Measurements from ENCODE around the gene CRABP2. TPM values are rescaled to one million over a fixed set of nuclear protein-coding genes. Genes with fewer than 3 reads are reported as not detected.
A peak's percentile ranks its signal among the peaks of the same experiment; 100 is the strongest.

CRABP2 gene
- total and polyA plus RNA-seq, 2 of the 13 experiments (the other 11 are each of a cell fraction or from before 2014, with no cell fraction given) = 0.40 to 0.60 TPM

GRCh38 chr1:156676820-156677615, 28.4 kb downstream of the CRABP2 start, which contains the start of gene NES (continued):
- TF ChIP-seq ZNF546 (CRISPR knock-in tag; conservative IDR thresholded peaks at IDR 0.05) = no peak
- TF ChIP-seq DRAP1 (CRISPR knock-in tag; IDR thresholded peaks at IDR 0.05) = peak; percentile 88
- TF ChIP-seq TFDP2 (CRISPR knock-in tag; IDR thresholded peaks at IDR 0.05) = peak; percentile 87
- TF ChIP-seq ZNF652 (CRISPR knock-in tag; IDR thresholded peaks at IDR 0.05; ENCODE audit: borderline replicate concordance, low read depth) = peak; percentile 98
- TF ChIP-seq FOSL1 (CRISPR knock-in tag; IDR thresholded peaks at IDR 0.05; ENCODE audit: borderline replicate concordance) = no peak
- peak; percentile 60; the same call in 1 of the 2 replicates for TF ChIP-seq HOXA3 (CRISPR knock-in tag; IDR thresholded peaks at IDR 0.05)
- TF ChIP-seq ZBTB33 (CRISPR knock-in tag; IDR thresholded peaks at IDR 0.05) = peak; percentile 91; the same call in 1 of the 2 replicates
- peak; percentile 49; the same call in 1 of the 2 replicates for TF ChIP-seq ZNF710 (CRISPR knock-in tag; IDR thresholded peaks at IDR 0.05; ENCODE audit: borderline replicate concordance)
- 0 out of 2 replicates have a peak, but pooled peaks have one; percentile 48 for TF ChIP-seq ZFP90 (CRISPR knock-in tag; IDR thresholded peaks at IDR 0.05; ENCODE audit: borderline replicate concordance)
- 0 out of 2 replicates have a peak, but pooled peaks have one; percentile 45 for TF ChIP-seq NKX3-1 (CRISPR knock-in tag; IDR thresholded peaks at IDR 0.05)
- TF ChIP-seq ZNF776 (CRISPR knock-in tag; IDR thresholded peaks at IDR 0.05) = 0 out of 2 replicates have a peak, but pooled peaks have one; percentile 16
- peak; percentile 60; the same call in 1 of the 2 replicates for TF ChIP-seq ZMYM3 (CRISPR knock-in tag; IDR thresholded peaks at IDR 0.05)
- TF ChIP-seq MAX (IDR thresholded peaks at IDR 0.05) = peak; percentile 32
- peak; percentile 37; the same call in 1 of the 2 replicates for TF ChIP-seq ZNF235 (CRISPR knock-in tag; IDR thresholded peaks at IDR 0.05; ENCODE audit: borderline replicate concordance)
- 0 out of 2 replicates have a peak, but pooled peaks have one; percentile 45 for TF ChIP-seq KAT8 (CRISPR knock-in tag; IDR thresholded peaks at IDR 0.05)
- TF ChIP-seq IRF1 (CRISPR knock-in tag; IDR thresholded peaks at IDR 0.05; ENCODE audit: low read depth) = no peak
- no peak for TF ChIP-seq ONECUT2 (CRISPR knock-in tag; IDR thresholded peaks at IDR 0.05)
- peak; percentile 29; the same call in 1 of the 2 replicates for TF ChIP-seq TBX2 (CRISPR knock-in tag; IDR thresholded peaks at IDR 0.05; ENCODE audit: borderline replicate concordance)
- TF ChIP-seq ELF1 (CRISPR knock-in tag; IDR thresholded peaks at IDR 0.05) = 0 out of 2 replicates have a peak, but pooled peaks have one; percentile 17
- peak; percentile 64; the same call in 1 of the 2 replicates for TF ChIP-seq HNF1B (CRISPR knock-in tag; IDR thresholded peaks at IDR 0.05)
